Fibroblast of villous mesenchyme (primary cell): ENCODE measurements around the gene QRFP. TPM values are rescaled to one million over a fixed set of nuclear protein-coding genes. Genes with fewer than 3 reads are reported as not detected.
"Not testable (repeated sequence)": the region's sequence is repeated elsewhere in the genome, so short reads cannot be mapped to it uniquely, and the experiment has no call there.

ENCODE experiments used
- DNase-seq: peaks from one replicate; pipeline ENCODE4 v3.0.0-alpha.2; 2010; ENCODE audit warnings: low read depth
- H3K4me3 ChIP-seq: 2 replicates; pipeline ENCODE4 v1.5.1; 2011; ENCODE audit warnings: low read depth, mild to moderate bottlenecking, low read length
- total RNA-seq: library from RNA; depleted of rRNA; stranded (reverse); fragments of >200 nt; gene quantifications from 2 replicates; pipeline ENCODE4 v1.2.3, GENCODE V29; 2012
- TF ChIP-seq, protein P1 (sequence below): IDR thresholded peaks from 2 replicates; pipeline ENCODE4 v1.5.1; 2012; ENCODE audit warnings: low read depth, mild to moderate bottlenecking, low read length; ENCODE audit not compliant: insufficient read depth

Gene QRFP
- total RNA-seq, 1 donor: not detected

DNA sequence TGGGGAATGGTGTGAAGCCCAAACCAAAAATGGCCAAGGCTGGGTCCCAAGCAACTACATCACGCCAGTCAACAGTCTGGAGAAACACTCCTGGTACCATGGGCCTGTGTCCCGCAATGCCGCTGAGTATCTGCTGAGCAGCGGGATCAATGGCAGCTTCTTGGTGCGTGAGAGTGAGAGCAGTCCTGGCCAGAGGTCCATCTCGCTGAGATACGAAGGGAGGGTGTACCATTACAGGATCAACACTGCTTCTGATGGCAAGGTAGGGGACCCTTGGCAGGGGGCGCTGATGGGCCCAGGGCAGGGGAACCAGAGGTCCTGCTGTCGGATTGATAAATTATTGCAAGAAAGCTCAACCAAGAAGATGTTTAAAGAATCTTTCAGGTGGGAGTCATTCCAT lies 41.8 kb downstream of the QRFP start:
- no peak overlapping the region for H3K4me3 ChIP-seq
- TF ChIP-seq, protein P1, sequence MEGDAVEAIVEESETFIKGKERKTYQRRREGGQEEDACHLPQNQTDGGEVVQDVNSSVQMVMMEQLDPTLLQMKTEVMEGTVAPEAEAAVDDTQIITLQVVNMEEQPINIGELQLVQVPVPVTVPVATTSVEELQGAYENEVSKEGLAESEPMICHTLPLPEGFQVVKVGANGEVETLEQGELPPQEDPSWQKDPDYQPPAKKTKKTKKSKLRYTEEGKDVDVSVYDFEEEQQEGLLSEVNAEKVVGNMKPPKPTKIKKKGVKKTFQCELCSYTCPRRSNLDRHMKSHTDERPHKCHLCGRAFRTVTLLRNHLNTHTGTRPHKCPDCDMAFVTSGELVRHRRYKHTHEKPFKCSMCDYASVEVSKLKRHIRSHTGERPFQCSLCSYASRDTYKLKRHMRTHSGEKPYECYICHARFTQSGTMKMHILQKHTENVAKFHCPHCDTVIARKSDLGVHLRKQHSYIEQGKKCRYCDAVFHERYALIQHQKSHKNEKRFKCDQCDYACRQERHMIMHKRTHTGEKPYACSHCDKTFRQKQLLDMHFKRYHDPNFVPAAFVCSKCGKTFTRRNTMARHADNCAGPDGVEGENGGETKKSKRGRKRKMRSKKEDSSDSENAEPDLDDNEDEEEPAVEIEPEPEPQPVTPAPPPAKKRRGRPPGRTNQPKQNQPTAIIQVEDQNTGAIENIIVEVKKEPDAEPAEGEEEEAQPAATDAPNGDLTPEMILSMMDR: no peak

DNA sequence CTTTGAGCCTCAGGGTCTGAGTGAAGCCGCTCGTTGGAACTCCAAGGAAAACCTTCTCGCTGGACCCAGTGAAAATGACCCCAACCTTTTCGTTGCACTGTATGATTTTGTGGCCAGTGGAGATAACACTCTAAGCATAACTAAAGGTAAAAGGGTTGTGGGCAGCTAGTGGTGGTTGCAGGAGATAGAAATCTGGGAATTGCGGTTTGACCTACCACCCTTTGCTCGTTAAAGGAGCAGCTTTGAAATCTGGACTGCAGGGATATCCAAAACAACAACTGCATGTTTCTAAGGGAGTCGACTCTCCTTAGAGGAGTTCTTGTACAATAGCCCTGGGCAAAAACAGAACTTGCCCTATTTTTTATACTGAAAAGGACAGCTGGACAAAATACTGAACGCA lies 42.5 kb downstream of the QRFP start:
- TF ChIP-seq, protein P1: no peak
- peak; percentile 95 for DNase-seq

More for the DNA sequence above, 41.8 kb downstream of the QRFP start:
- no peak for DNase-seq

DNA sequence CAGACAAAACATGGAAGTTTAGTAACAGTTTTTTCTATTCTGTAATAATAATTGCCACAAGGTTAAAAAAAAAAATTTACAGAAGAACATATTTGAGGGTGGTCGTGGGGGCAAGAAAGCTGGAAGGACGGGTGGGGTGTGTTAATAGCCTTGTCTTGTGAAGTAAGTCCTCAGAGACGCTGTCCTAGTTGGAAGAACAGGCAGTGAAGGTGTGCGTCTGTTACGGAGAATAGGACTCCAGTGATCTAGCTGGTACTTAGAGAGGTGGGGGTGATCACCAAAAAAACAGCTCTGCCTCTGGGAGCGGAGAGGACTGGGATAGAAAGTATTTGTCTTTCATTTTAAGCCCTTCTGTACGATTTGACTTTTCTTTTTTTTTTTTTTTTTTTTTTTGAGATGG lies 43.8 kb downstream of the QRFP start:
- TF ChIP-seq, protein P1: no peak
- DNase-seq: no peak
- no peak overlapping the region for H3K4me3 ChIP-seq

More for the DNA sequence above, 42.5 kb downstream of the QRFP start:
- H3K4me3 ChIP-seq: no peak overlapping the region

GRCh38 chr9:130849356-130849755 lies 47.3 kb downstream of the QRFP start:
- no peak for DNase-seq
- H3K4me3 ChIP-seq: no peak overlapping the region
- TF ChIP-seq, protein P1: no peak

GRCh38 chr9:130848514-130848913 lies 48.1 kb downstream of the QRFP start:
- H3K4me3 ChIP-seq, DNase-seq: not testable (repeated sequence)

DNA sequence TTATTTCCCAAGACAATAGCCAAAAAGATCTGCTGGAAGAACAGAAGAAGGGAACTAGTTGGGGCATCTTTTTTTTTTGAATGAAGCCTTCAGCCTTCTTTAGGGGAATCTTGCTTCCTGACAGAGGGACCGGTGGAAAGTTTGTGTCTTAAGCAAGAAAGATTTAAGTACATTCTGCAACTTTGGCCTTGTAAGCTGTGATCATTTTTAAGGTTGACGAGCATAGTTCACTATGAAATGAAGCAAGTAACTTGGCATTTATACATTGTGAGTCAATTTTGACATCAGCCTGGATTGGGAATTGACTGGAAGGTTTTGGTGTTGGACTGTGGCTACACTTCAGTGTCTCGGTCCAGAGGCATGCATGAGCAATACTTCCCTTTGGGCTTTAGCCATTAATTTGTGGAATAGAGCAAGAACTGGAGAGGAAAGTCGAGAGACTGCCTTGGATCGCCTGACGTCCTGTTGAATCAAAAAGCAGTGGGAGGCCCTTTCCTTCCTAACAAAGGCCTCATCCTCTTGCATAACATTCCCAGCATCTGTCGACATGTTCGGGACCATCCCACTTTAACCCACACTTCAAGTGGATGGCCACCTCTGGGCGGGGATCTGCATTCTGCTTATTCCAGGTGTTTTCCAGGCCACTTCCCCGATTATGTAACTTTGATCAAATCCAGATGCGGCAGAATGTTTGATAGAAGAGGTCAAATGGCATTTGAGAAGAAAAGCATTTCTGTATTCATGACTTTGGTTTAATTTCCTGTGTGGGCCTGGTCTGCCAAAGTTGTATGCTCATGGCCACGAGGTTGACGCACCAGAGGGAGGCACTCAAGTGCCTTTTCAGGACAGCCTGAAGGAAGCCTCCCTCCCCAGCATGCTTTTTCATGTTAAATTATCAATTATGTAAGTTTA lies 49.0 kb downstream of the QRFP start:
- peak; percentile 98 for DNase-seq
- H3K4me3 ChIP-seq: peak overlapping the region; percentile 10
- TF ChIP-seq, protein P1: peak; percentile 18

DNA sequence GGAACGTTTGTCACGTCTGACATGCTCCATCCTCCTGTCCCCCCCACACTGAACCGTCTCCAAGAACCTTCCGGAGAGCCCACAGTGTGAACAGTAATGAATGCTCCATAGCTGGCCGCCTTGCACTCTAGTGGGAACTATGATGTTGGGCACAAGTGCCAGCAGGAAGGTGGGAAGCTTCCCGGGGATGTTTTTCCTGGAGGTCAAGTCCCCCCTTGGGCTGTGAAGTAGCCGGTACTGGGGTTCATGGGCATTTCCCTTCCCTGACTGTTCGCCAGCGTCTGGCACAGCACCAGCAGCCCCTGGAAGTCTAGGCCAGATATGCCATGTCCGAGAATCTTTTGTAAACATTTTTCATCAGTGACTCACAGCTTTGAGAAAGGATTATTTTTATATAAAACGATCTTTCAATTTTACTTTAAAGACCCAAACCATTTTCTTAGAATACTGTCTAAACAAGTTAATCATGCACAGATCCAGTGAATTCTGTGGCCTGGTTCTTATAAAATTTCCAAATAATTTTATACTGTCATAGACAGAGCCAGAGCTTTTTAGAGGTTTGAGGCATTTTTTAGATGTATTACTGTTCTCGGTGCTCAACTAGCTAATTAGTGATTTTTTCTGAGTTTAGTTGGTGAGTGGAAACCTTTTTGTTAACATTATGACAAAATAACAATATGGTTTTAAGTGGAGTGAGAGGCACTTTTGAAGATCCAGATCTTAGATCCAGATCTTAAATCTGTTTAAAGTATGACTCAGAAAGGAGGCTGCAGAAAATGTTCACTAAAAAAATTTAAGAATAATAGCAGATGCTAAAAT lies 49.9 kb downstream of the QRFP start:
- H3K4me3 ChIP-seq: peak overlapping the region; percentile 32
- TF ChIP-seq, protein P1: no peak
- peak; percentile 65 for DNase-seq
